Body of pancreas (tissue), 4 donors: ENCODE data around the gene SLC49A4. TPM values are rescaled to one million over a fixed set of nuclear protein-coding genes. Genes with fewer than 3 reads are reported as not detected.
"Not testable (repeated sequence)": the region's sequence is repeated elsewhere in the genome, so short reads cannot be mapped to it uniquely, and the experiment has no call there.

Source experiments
- ATAC-seq: fragments of 150-250 bp; one replicate; pipeline ENCODE4 v1.9.1; 2016
- DNase-seq, 4 donors: peaks; one replicate each; pipeline ENCODE4 v3.0.0-alpha.2; 2019
- H3K27ac ChIP-seq, 4 donors: fragments of 200-600 bp; sonication (generic); 1 replicate in 3 of 4; 2 replicates in 1 of 4; pipeline versions ENCODE4 v1.5.1 to v1.6.1; 2016 to 2019; ENCODE audit warnings: mild to moderate bottlenecking in 1 of 4, mixed read lengths in 1 of 4, moderate library complexity in 1 of 4
- H3K27me3 ChIP-seq, 2 donors: fragments of 200-600 bp; sonication (generic); one replicate each; pipeline ENCODE4 v1.6.0; 2016; ENCODE audit warnings: mild to moderate bottlenecking in 1 of 2
- H3K36me3 ChIP-seq, 2 donors: fragments of 200-600 bp; sonication (generic); replicated peaks in 1 of 2; 2 replicates each; pipeline ENCODE4 v1.5.1; 2016; ENCODE audit warnings: low read depth in 2 of 2; ENCODE audit not compliant: insufficient read depth in 1 of 2
- H3K4me1 ChIP-seq: fragments of 200-600 bp; sonication (generic); one replicate; pipeline ENCODE4 v1.6.0; 2016
- H3K4me3 ChIP-seq, 2 donors: fragments of 200-600 bp; sonication (generic); 1 replicate in 1 of 2; 2 replicates in 1 of 2; pipeline ENCODE4 v1.5.1; 2016 to 2019
- H3K9me3 ChIP-seq, 3 donors: fragments of 200-600 bp; sonication (generic); 1 replicate in 2 of 3; 2 replicates in 1 of 3; pipeline ENCODE4 v1.5.1; 2016
- POLR2A ChIP-seq, 3 donors: fragments of 450-650 bp; IDR thresholded peaks; one replicate each; pipeline ENCODE4 v1.6.1; 2016; ENCODE audit warnings: antibody characterized with exemption in 3 of 3, mild to moderate bottlenecking in 2 of 3
- WGBS, 2 donors: methylation state at CpG; one replicate each; pipeline ENCODE4 v1.1.5; 2017; 5-methylcytosine and 5-hydroxymethylcytosine counted together
- intact Hi-C: fragments of 100-400 bp; cut with DNase I; formaldehyde crosslinking; loops from one replicate; pipeline ENCODE4 v1.15.1; 2023
- total RNA-seq, 2 donors: library from RNA; depleted of rRNA; stranded (reverse); fragments of >200 nt; gene quantifications; one replicate each; pipeline ENCODE4 v1.1.0, GENCODE V29; 2016
- TF ChIP-seq, protein P1 (sequence below), 7 experiments: fragments of 450-650 bp in 4 of 7; fragments of 200-600 bp in 3 of 7; sonication (generic) in 3 of 7; IDR thresholded peaks; one replicate each; pipeline ENCODE4 v1.5.1; 2016 to 2019; ENCODE audit warnings: antibody characterized with exemption in 7 of 7

Gene SLC49A4, protein sequence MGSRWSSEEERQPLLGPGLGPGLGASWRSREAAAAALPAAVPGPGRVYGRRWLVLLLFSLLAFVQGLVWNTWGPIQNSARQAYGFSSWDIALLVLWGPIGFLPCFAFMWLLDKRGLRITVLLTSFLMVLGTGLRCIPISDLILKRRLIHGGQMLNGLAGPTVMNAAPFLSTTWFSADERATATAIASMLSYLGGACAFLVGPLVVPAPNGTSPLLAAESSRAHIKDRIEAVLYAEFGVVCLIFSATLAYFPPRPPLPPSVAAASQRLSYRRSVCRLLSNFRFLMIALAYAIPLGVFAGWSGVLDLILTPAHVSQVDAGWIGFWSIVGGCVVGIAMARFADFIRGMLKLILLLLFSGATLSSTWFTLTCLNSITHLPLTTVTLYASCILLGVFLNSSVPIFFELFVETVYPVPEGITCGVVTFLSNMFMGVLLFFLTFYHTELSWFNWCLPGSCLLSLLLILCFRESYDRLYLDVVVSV
- 10 to 100 TPM; 20.8 to 23.6 TPM for total RNA-seq

DNA sequence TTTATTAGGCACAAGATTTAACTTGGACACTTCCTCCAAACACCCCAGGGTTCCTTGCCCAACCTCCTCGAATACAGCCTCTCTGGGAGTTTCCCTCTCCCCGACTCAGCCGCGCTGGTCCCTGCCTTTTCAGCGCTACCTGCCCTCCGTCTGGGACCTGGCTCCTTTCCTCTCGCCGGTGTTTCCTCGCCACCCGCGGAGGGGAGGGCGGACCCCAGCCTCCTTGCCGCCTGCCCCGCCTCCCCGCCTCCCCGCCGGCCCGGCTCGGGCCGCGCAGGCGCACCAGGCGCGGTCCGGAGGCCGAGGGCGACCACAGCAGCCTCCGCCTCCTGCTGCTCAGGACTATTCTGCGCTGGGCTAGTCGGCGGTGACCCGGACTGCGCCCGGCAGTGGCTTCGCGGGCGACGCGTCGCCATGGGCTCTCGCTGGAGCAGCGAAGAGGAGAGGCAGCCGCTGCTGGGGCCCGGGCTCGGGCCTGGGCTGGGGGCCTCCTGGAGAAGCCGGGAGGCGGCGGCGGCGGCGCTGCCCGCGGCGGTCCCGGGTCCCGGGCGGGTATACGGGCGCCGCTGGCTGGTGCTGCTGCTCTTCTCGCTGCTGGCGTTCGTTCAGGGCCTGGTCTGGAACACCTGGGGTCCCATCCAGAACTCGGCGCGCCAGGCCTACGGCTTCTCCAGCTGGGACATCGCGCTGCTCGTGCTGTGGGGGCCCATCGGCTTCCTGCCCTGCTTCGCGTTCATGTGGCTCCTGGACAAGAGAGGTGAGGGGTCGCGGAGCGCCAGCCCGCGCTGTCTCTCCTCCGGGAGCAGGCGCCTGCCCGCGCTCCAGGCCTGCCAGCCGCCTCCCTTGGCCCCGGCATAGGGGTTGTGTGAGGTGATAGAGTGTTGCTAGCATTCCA, at the start of gene SLC49A4:
SLC49A4 (plus strand) TSS at position 291 of the 895 bp plus-strand sequence; CDS start at position 415, 124 bp downstream.
- DNase-seq, result peak; percentile 81 to 85 (median 84)
- Histone ChIP-seq H3K4me1 (peaks cover 36% of the 10 kb centered on the region), H3K9me3 (no peaks in the 10 kb centered on the region), H3K4me3 (peak within 1 kb of the TSS; percentile 67 to 87), H3K27me3 (no peaks in the 10 kb centered on the region), H3K27ac (peak within 1 kb of the TSS; percentile 94 to 99 (median 96)), H3K36me3 (no peaks in the 10 kb centered on the region)
- intact Hi-C loops, result no loop called here
- TF ChIP-seq POLR2A (IDR thresholded peaks at IDR 0.05), result peak; percentile 82 to 92 (median 88)
- TF ChIP-seq, protein P1, sequence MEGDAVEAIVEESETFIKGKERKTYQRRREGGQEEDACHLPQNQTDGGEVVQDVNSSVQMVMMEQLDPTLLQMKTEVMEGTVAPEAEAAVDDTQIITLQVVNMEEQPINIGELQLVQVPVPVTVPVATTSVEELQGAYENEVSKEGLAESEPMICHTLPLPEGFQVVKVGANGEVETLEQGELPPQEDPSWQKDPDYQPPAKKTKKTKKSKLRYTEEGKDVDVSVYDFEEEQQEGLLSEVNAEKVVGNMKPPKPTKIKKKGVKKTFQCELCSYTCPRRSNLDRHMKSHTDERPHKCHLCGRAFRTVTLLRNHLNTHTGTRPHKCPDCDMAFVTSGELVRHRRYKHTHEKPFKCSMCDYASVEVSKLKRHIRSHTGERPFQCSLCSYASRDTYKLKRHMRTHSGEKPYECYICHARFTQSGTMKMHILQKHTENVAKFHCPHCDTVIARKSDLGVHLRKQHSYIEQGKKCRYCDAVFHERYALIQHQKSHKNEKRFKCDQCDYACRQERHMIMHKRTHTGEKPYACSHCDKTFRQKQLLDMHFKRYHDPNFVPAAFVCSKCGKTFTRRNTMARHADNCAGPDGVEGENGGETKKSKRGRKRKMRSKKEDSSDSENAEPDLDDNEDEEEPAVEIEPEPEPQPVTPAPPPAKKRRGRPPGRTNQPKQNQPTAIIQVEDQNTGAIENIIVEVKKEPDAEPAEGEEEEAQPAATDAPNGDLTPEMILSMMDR (IDR thresholded peaks at IDR 0.05), result peak in 1 of 7 experiments; percentile 10
- peak; percentile 84 for ATAC-seq
- 0 to 1% methylated on average over 29 to 80 of the region's 84 CpGs for WGBS, 2 donors

DNA sequence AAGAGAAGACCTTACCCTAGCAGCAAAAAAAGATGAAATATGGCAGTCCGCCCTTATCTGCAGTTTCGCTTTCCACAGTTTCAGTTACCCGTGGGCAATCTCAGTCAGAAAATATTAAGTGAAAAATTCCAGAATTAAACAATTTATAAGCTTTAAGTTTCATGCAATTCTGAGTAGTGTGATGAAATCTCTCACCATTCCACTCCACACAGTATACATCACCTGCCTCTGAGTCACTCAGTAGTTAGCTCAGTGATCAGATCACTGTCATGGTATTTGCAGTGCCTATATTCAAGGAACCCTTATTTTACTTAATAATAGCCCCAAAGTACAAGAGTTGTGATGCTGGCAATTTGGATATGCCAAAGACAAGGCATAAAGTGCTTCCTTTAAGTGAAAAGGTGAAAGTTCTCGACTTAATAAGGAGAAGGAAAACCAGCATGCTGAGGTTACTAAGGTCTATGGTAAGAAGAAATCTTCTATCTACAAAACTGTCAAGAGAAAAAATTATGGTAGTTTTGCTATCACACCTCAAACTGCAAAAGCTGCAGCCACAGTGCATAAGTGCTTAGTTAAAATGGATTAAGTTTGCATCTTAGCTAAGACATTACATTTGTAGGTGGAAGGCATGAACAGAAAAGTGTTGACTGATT, 49.4 kb upstream of the SLC49A4 start:
- Histone ChIP-seq H3K4me3 (no peak overlapping the region), H3K27ac (no peak overlapping the region), H3K36me3 (peaks cover 0 to 2% of the 10 kb centered on the region in 2 donors), H3K27me3 (no peaks in the 10 kb centered on the region), H3K4me1 (no peaks in the 10 kb centered on the region), H3K9me3 (no peaks in the 10 kb centered on the region)
- WGBS, 2 donors, result 91 to 92% methylated on average over 4 of the region's 4 CpGs
- ATAC-seq, result no peak
- intact Hi-C loops, result no loop called here
- TF ChIP-seq, protein P1 (IDR thresholded peaks at IDR 0.05), result no peak
- TF ChIP-seq POLR2A (IDR thresholded peaks at IDR 0.05), result no peak
- no peak for DNase-seq

DNA sequence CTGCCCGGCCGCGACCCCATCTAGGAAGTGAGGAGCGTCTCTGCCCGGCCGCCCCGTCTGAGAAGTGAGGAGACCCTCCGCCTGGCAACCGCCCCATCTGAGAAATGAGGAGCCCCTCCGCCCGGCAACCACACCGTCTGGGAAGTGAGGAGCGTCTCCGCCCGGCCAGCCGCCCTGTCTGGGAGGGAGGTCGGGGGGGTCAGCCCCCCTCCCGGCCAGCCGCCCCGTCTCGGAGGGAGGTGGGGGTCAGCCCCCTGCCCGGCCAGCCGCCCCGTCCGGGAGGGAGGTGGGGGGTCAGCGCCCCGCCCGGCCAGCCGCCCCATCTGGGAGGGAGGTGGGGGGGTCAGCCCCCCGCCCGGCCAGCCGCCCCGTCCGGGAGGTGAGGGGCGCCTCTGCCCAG, 47.6 kb upstream of the SLC49A4 start:
- H3K4me3 ChIP-seq, H3K27me3 ChIP-seq, ATAC-seq, H3K9me3 ChIP-seq, intact Hi-C loops, H3K36me3 ChIP-seq, H3K4me1 ChIP-seq, H3K27ac ChIP-seq, DNase-seq: not testable (repeated sequence)
- 93 to 100% methylated on average over 1 to 9 of the region's 35 CpGs for WGBS, 2 donors

DNA sequence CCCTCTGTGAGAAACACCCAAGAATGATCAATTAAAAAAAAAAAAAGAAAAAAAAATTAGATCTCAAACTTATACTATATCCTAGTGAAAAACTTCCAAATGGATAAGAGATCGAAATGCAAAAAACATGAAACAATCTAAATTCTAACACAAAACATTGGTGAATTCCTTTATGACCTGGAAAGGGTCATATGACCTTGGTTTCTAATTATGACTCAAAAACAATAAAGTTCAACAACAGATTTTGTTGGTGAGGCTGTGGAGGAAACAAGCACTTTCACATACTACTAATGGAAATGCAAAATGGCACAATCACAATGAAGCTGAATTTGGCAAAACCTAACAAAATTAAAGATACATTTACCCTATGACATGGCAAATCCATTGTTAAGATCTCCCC, 46.5 kb upstream of the SLC49A4 start:
- WGBS, 2 donors, result 89 to 95% methylated on average over 1 of the region's 1 CpG
- TF ChIP-seq POLR2A (IDR thresholded peaks at IDR 0.05), result no peak
- TF ChIP-seq, protein P1 (IDR thresholded peaks at IDR 0.05), result no peak
- no peaks in the 10 kb centered on the region for H3K27me3 ChIP-seq
- DNase-seq (no peak), ATAC-seq (no peak)
- no peak overlapping the region for H3K27ac ChIP-seq
- intact Hi-C loops, result no loop called here
- peaks cover 0 to 2% of the 10 kb centered on the region in 2 donors for H3K36me3 ChIP-seq
- no peak overlapping the region for H3K4me3 ChIP-seq
- H3K9me3 ChIP-seq, result no peaks in the 10 kb centered on the region
- no peaks in the 10 kb centered on the region for H3K4me1 ChIP-seq
